Measurements from ENCODE around the gene LPP.

The LPP gene

DNA sequence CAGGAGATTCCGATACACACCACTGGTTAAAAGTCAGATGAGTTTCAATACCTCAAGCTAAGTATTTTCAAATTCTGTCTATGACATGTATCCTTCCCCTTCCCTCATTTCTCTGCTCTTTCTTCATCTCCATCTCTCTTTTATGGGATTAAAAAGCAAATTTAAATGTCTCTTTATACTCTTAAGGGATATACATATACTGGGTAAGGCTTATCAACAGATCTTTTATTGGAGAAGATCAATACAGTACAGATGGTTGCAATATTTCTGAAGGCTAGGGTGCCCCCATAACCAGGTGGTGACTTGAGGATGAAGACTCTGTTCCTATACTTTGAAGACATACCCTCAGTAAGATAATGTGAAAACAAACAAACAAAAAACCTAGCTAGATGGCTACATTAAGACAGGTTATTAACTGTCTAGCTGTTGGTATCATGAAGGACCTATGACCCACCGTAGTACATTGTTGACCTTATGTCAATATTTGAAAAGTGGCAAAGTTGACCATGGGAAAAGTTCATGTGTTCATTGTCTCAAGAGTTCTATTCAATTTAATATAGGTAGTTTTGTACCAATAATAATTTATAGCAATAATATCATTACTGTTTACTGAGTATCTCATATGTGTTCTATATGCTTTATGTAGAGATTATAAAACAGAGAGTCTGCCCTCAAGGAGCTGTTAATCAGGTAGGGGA lies 319.8 kb downstream of the LPP start:
- TF ChIP-seq, protein P1, sequence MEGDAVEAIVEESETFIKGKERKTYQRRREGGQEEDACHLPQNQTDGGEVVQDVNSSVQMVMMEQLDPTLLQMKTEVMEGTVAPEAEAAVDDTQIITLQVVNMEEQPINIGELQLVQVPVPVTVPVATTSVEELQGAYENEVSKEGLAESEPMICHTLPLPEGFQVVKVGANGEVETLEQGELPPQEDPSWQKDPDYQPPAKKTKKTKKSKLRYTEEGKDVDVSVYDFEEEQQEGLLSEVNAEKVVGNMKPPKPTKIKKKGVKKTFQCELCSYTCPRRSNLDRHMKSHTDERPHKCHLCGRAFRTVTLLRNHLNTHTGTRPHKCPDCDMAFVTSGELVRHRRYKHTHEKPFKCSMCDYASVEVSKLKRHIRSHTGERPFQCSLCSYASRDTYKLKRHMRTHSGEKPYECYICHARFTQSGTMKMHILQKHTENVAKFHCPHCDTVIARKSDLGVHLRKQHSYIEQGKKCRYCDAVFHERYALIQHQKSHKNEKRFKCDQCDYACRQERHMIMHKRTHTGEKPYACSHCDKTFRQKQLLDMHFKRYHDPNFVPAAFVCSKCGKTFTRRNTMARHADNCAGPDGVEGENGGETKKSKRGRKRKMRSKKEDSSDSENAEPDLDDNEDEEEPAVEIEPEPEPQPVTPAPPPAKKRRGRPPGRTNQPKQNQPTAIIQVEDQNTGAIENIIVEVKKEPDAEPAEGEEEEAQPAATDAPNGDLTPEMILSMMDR (IDR thresholded peaks at IDR 0.05; ENCODE audit: low read length) = no peak
- H3K4me3 ChIP-seq (ENCODE audit: low read depth, low read length, poor library complexity, severe bottlenecking) = no peak overlapping the region
- H3F3A ChIP-seq (ENCODE audit: insufficient read depth, low read length) = no peaks in the 10 kb centered on the region
- no peaks in the 10 kb centered on the region for H3K79me2 ChIP-seq (ENCODE audit: insufficient read depth, low read length)
- H3K27me3 ChIP-seq (ENCODE audit: insufficient read depth, low read length) = no peaks in the 10 kb centered on the region
- H3K36me3 ChIP-seq (ENCODE audit: insufficient read depth, low read length) = no peaks in the 10 kb centered on the region
- H2AFZ ChIP-seq (ENCODE audit: low read length) = no peak overlapping the region
- no peak overlapping the region for H3K27ac ChIP-seq (ENCODE audit: low read depth, low read length, poor library complexity, severe bottlenecking)
- no peak overlapping the region for H3K4me2 ChIP-seq (ENCODE audit: low read length)
- H3K9me2 ChIP-seq (ENCODE audit: low read depth, low read length) = no peaks in the 10 kb centered on the region
- no peaks in the 10 kb centered on the region for H3K4me1 ChIP-seq (ENCODE audit: insufficient read depth, low read length, severe bottlenecking)
- no peaks in the 10 kb centered on the region for H4K20me1 ChIP-seq (ENCODE audit: insufficient read depth, low read length)
- no peak overlapping the region for H3K9ac ChIP-seq (ENCODE audit: low read length)
- no peaks in the 10 kb centered on the region for H3K9me3 ChIP-seq (ENCODE audit: low read length)

DNA sequence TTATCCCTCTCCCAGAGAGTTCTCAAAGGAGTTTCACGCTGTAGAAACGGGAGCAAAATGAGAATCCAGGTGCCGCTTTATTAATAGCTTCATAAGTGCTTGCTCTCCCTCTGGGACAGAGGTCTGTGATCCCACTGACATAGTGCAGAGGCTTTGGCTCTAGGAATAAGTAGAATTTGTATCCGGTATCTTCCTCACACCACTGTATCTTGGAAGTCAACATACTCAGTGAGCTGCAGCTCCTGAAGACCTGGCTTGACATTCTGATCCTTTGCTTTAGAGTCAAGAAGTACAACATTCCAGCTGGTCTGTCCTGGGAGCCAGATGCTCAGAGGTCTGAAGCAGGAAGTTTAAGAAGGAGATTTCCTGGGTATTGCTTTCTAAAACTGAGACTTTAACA lies 323.0 kb downstream of the LPP start:
- H3K4me3 ChIP-seq (ENCODE audit: low read depth, low read length, poor library complexity, severe bottlenecking) = no peak overlapping the region
- H3K9me3 ChIP-seq (ENCODE audit: low read length) = 0 out of 2 replicates have a peak, but pooled peaks cover under 1% of the 10 kb centered on the region
- no peak for TF ChIP-seq EZH2 (IDR thresholded peaks at IDR 0.05; ENCODE audit: borderline replicate concordance, low read length)
- TF ChIP-seq, protein P1 (IDR thresholded peaks at IDR 0.05; ENCODE audit: low read length) = no peak
- no peaks in the 10 kb centered on the region for H3K9me2 ChIP-seq (ENCODE audit: low read depth, low read length)
- H3K9ac ChIP-seq (ENCODE audit: low read length) = no peak overlapping the region
- H3K79me2 ChIP-seq (ENCODE audit: insufficient read depth, low read length) = no peaks in the 10 kb centered on the region
- H3K27me3 ChIP-seq (ENCODE audit: insufficient read depth, low read length) = no peaks in the 10 kb centered on the region
- no peaks in the 10 kb centered on the region for H3K4me1 ChIP-seq (ENCODE audit: insufficient read depth, low read length, severe bottlenecking)
- H3K36me3 ChIP-seq (ENCODE audit: insufficient read depth, low read length) = no peaks in the 10 kb centered on the region
- H3K4me2 ChIP-seq (ENCODE audit: low read length) = no peak overlapping the region
- H2AFZ ChIP-seq (ENCODE audit: low read length) = no peak overlapping the region
- H3F3A ChIP-seq (ENCODE audit: insufficient read depth, low read length) = no peaks in the 10 kb centered on the region
- H3K27ac ChIP-seq (ENCODE audit: low read depth, low read length, poor library complexity, severe bottlenecking) = no peak overlapping the region
- no peaks in the 10 kb centered on the region for H4K20me1 ChIP-seq (ENCODE audit: insufficient read depth, low read length)

DNA sequence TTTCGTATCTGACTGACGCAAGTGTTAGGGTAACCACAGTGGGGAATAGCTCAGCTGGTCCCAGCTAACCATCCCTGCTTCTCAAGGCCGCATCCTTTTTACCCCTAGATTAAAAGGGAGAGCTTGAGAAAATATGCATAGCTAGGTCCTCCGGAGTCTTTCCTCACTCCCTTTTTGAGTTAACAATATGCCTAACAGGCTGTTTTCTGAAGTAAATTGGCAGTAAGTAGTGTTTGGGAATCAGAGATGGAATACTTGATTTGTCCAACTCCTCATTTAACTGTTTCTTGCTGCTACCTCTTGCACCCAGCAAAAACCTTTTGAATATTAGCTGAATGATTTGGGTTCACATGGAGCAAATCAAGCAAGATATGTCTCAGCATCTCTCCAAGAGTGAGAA lies 326.1 kb downstream of the LPP start:
- no peak overlapping the region for H3K4me3 ChIP-seq (ENCODE audit: low read depth, low read length, poor library complexity, severe bottlenecking)
- H3K79me2 ChIP-seq (ENCODE audit: insufficient read depth, low read length) = no peaks in the 10 kb centered on the region

More for the DNA sequence above, 326.1 kb downstream of the LPP start:
- Histone ChIP-seq H3K9me3 (ENCODE audit: low read length) (0 out of 2 replicates have a peak, but pooled peaks cover 4% of the 10 kb centered on the region), H3K36me3 (ENCODE audit: insufficient read depth, low read length) (0 out of 2 replicates have a peak, but pooled peaks cover 2% of the 10 kb centered on the region), H3K9ac (ENCODE audit: low read length) (no peak overlapping the region), H2AFZ (ENCODE audit: low read length) (no peak overlapping the region), H3F3A (ENCODE audit: insufficient read depth, low read length) (no peaks in the 10 kb centered on the region), H3K4me1 (ENCODE audit: insufficient read depth, low read length, severe bottlenecking) (no peaks in the 10 kb centered on the region), H3K9me2 (ENCODE audit: low read depth, low read length) (no peaks in the 10 kb centered on the region), H3K27ac (ENCODE audit: low read depth, low read length, poor library complexity, severe bottlenecking) (no peak overlapping the region), H3K4me2 (ENCODE audit: low read length) (no peak overlapping the region), H4K20me1 (ENCODE audit: insufficient read depth, low read length) (no peaks in the 10 kb centered on the region), H3K27me3 (ENCODE audit: insufficient read depth, low read length) (no peaks in the 10 kb centered on the region)
- TF ChIP-seq EZH2 (IDR thresholded peaks at IDR 0.05; ENCODE audit: borderline replicate concordance, low read length) = no peak
- TF ChIP-seq, protein P1 (IDR thresholded peaks at IDR 0.05; ENCODE audit: low read length) = no peak
